Measurements from ENCODE around the gene HGF. TPM values are rescaled to one million over a fixed set of nuclear protein-coding genes. Genes with fewer than 3 reads are reported as not detected.

HGF gene
- polyA plus RNA-seq, 3 donors: 18.6 to 24.0 (median 18.9) TPM

GRCh38 chr7:81688622-81689411 lies 81.0 kb downstream of the HGF start:
- WGBS (ENCODE audit: insufficient coverage): 89% methylated on average over 3 of the region's 4 CpGs
- no peaks in the 10 kb centered on the region for H4K20me1 ChIP-seq (ENCODE audit: insufficient read depth, low read length)
- no peaks in the 10 kb centered on the region for H3K36me3 ChIP-seq (replicated peaks in 1 of 2; ENCODE audit: control insufficient read depth in 1 of 2, insufficient read depth in 2 of 2, low read length in 2 of 2)
- DNase-seq: no peak
- H3K79me2 ChIP-seq (ENCODE audit: insufficient read depth, low read length): no peaks in the 10 kb centered on the region
- no peaks in the 10 kb centered on the region for H3K9me3 ChIP-seq (replicated peaks in 1 of 2; ENCODE audit: control insufficient read depth in 1 of 2, insufficient read depth in 1 of 2, low read length in 2 of 2)
- intact Hi-C loops (cut with micrococcal nuclease): no loop called here
- H3K27ac ChIP-seq (ENCODE audit: low read depth in 1 of 2, low read length in 2 of 2): no peak overlapping the region
- peaks cover 5% of the 10 kb centered on the region for H3K4me1 Mint-ChIP-seq
- TF ChIP-seq, protein P1, sequence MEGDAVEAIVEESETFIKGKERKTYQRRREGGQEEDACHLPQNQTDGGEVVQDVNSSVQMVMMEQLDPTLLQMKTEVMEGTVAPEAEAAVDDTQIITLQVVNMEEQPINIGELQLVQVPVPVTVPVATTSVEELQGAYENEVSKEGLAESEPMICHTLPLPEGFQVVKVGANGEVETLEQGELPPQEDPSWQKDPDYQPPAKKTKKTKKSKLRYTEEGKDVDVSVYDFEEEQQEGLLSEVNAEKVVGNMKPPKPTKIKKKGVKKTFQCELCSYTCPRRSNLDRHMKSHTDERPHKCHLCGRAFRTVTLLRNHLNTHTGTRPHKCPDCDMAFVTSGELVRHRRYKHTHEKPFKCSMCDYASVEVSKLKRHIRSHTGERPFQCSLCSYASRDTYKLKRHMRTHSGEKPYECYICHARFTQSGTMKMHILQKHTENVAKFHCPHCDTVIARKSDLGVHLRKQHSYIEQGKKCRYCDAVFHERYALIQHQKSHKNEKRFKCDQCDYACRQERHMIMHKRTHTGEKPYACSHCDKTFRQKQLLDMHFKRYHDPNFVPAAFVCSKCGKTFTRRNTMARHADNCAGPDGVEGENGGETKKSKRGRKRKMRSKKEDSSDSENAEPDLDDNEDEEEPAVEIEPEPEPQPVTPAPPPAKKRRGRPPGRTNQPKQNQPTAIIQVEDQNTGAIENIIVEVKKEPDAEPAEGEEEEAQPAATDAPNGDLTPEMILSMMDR (IDR thresholded peaks at IDR 0.05): no peak
- no peaks in the 10 kb centered on the region for H3K9me3 Mint-ChIP-seq
- no peak overlapping the region for H3K4me3 ChIP-seq (replicated peaks in 1 of 3; ENCODE audit: low read depth in 2 of 3, low read length in 3 of 3)
- H3K4me3 Mint-ChIP-seq: no peak overlapping the region
- no peak overlapping the region for H3K9ac ChIP-seq (ENCODE audit: insufficient read depth, low read length, poor library complexity, severe bottlenecking)
- H3K27me3 Mint-ChIP-seq (ENCODE audit: low read depth in 3 of 3): no peaks in the 10 kb centered on the region
- no peaks in the 10 kb centered on the region for H3K36me3 Mint-ChIP-seq
- H3K4me2 ChIP-seq (replicated peaks; ENCODE audit: extremely low read depth, low read length, poor library complexity, severe bottlenecking): no peak overlapping the region
- peak overlapping the region in 1 of 7 donors; percentile 34 for H3K27ac Mint-ChIP-seq
- H3K4me1 ChIP-seq (ENCODE audit: control insufficient read depth in 1 of 2, insufficient read depth in 2 of 2, low read length in 2 of 2): no peaks in the 10 kb centered on the region
- H3K27me3 ChIP-seq (ENCODE audit: control insufficient read depth in 2 of 2, insufficient read depth in 2 of 2, low read length in 2 of 2): no peaks in the 10 kb centered on the region
- H2AFZ ChIP-seq (ENCODE audit: insufficient read depth, low read depth, low read length, poor library complexity, severe bottlenecking): no peak overlapping the region

- Mint-ChIP-seq H3K27me3 (ENCODE audit: low read depth in 3 of 3) (no peaks in the 10 kb centered on the region), H3K4me1 (peaks cover 5% of the 10 kb centered on the region), H3K4me3 (no peak overlapping the region), H3K9me3 (no peaks in the 10 kb centered on the region), H3K36me3 (no peaks in the 10 kb centered on the region), H3K27ac (no peak overlapping the region)
- Histone ChIP-seq H3K36me3 (replicated peaks in 1 of 2; ENCODE audit: control insufficient read depth in 1 of 2, insufficient read depth in 2 of 2, low read length in 2 of 2) (no peaks in the 10 kb centered on the region), H3K9me3 (replicated peaks in 1 of 2; ENCODE audit: control insufficient read depth in 1 of 2, insufficient read depth in 1 of 2, low read length in 2 of 2) (no peaks in the 10 kb centered on the region), H2AFZ (ENCODE audit: insufficient read depth, low read depth, low read length, poor library complexity, severe bottlenecking) (no peak overlapping the region), H3K27ac (ENCODE audit: low read depth in 1 of 2, low read length in 2 of 2) (no peak overlapping the region), H3K4me2 (replicated peaks; ENCODE audit: extremely low read depth, low read length, poor library complexity, severe bottlenecking) (no peak overlapping the region), H3K4me1 (ENCODE audit: control insufficient read depth in 1 of 2, insufficient read depth in 2 of 2, low read length in 2 of 2) (no peaks in the 10 kb centered on the region), H3K9ac (ENCODE audit: insufficient read depth, low read length, poor library complexity, severe bottlenecking) (no peak overlapping the region), H3K4me3 (replicated peaks in 1 of 3; ENCODE audit: low read depth in 2 of 3, low read length in 3 of 3) (no peak overlapping the region), H4K20me1 (ENCODE audit: insufficient read depth, low read length) (no peaks in the 10 kb centered on the region), H3K27me3 (ENCODE audit: control insufficient read depth in 2 of 2, insufficient read depth in 2 of 2, low read length in 2 of 2) (no peaks in the 10 kb centered on the region), H3K79me2 (ENCODE audit: insufficient read depth, low read length) (no peaks in the 10 kb centered on the region)
- intact Hi-C loops (cut with micrococcal nuclease): no loop called here
- TF ChIP-seq, protein P1 (IDR thresholded peaks at IDR 0.05): no peak
- no peak for DNase-seq
Measured at GRCh38 chr7:81687062-81687461, 82.8 kb downstream of the HGF start.
